Measurements from ENCODE around the gene CFAP46.

The CFAP46 gene

DNA sequence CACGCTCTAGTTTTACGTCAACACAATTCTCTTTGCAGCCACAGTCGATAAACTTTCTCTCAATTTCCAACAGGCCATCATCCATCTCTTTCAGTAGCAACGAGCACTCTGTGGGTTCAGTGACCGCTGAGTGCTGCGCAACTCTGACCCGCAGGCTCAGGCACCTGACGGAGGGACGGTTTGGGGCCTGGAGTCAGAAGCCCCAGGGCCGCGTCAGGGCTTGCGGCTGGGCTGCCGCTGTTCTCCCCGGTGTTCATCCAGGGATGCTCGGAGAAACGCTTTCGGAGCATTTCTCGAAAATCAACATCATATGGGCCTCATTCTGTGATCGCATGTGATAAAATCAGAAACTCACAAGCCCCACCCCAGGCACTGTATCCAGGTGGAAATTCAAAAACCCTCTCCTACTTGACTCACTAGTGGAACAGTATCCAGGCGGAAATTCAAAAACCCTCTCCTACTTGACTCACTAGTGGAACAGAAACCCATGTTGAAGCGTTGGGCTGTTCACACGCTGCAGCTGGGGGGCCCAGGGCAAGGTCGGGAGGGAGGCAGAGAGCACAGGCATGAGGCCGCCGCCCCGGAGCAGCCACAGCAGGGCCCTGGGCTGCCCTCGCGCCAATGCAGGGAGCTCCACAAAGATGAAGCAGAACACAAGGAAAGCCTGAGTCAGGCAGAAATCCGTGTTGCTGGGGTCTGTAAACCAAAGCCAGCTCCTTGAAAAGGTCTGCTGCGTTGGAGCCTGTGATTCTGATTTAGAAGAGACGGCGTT, 83.1 kb downstream of the CFAP46 start:
- H4K20me1 ChIP-seq (ENCODE audit: low read depth, low read length): no peaks in the 10 kb centered on the region
- H2AFZ ChIP-seq (ENCODE audit: low read depth, low read length, severe bottlenecking): no peak overlapping the region
- no peaks in the 10 kb centered on the region for H3K9me3 ChIP-seq (ENCODE audit: insufficient read depth, low read length)
- H3F3A ChIP-seq (ENCODE audit: insufficient read depth): no peaks in the 10 kb centered on the region
- TF ChIP-seq, protein P1, sequence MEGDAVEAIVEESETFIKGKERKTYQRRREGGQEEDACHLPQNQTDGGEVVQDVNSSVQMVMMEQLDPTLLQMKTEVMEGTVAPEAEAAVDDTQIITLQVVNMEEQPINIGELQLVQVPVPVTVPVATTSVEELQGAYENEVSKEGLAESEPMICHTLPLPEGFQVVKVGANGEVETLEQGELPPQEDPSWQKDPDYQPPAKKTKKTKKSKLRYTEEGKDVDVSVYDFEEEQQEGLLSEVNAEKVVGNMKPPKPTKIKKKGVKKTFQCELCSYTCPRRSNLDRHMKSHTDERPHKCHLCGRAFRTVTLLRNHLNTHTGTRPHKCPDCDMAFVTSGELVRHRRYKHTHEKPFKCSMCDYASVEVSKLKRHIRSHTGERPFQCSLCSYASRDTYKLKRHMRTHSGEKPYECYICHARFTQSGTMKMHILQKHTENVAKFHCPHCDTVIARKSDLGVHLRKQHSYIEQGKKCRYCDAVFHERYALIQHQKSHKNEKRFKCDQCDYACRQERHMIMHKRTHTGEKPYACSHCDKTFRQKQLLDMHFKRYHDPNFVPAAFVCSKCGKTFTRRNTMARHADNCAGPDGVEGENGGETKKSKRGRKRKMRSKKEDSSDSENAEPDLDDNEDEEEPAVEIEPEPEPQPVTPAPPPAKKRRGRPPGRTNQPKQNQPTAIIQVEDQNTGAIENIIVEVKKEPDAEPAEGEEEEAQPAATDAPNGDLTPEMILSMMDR (IDR thresholded peaks at IDR 0.05; ENCODE audit: insufficient read depth, low read length, poor library complexity, severe bottlenecking): no peak
- TF ChIP-seq EZH2phosphoT487 (conservative IDR thresholded peaks at IDR 0.05; ENCODE audit: low read length): no peak
- H3K4me3 ChIP-seq (ENCODE audit: insufficient read depth, low read length, poor library complexity, severe bottlenecking): no peak overlapping the region
- no peaks in the 10 kb centered on the region for H3K36me3 ChIP-seq (ENCODE audit: low read length)
- no peak overlapping the region for H3K4me2 ChIP-seq (ENCODE audit: low read depth, low read length, poor library complexity, severe bottlenecking)
- no peaks in the 10 kb centered on the region for H3K27me3 ChIP-seq (ENCODE audit: low read length)
- no peak overlapping the region for H3K27ac ChIP-seq (ENCODE audit: low read depth, low read length)
- H3K79me2 ChIP-seq (ENCODE audit: insufficient read depth, low read length): no peaks in the 10 kb centered on the region
- H3K9ac ChIP-seq (ENCODE audit: low read length): no peak overlapping the region
- H3K9me2 ChIP-seq (replicated peaks; ENCODE audit: insufficient read depth, low read length): no peaks in the 10 kb centered on the region

DNA sequence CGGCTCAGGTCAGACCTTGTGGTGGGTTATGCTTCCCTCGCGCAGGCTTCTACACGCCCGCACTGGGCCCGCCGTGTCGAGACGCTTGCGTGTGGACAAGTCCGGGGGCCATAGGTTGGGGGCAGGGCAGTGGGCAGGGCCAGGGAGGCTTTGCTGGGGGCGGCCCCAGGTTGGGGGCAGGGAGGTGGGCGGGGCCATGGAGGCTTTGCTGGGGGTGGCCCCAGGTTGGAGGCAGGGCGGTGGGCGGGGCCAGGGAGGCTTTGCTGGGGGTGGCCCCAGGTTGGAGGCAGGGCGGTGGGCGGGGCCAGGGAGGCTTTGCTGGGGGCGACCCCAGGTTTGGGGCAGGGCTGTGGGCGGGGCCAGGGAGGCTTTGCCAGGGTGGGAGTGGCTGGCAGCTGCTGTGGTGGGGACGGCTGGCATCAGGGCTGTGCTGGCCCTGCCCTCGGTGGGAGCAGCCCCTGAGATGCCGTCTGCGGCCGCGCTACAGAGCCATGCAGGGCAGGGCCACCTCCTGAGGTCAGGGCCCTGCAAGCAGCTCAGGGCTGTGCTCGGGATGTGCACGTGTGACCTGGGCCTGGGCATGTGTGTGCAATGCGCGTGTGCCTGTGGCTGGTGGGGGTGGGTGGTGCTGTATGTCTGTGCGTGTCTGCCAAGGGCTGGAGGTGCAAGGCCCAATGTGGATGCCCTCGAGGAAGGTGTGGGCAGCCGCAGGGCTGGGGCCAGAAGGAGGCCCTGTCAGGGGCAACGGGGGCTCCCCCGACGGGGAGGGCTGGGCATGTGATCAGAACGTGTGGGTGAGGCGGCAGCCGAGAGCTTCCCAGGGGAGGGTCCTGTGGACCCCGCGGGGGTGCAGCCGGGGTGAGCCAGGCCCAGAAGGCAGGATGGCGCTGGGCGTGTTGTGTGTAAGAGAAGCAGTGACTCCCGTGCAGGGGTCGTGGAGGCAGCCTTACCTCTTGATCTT, 84.0 kb downstream of the CFAP46 start:
- no peak overlapping the region for H3K4me2 ChIP-seq (ENCODE audit: low read depth, low read length, poor library complexity, severe bottlenecking)
- no peak overlapping the region for H2AFZ ChIP-seq (ENCODE audit: low read depth, low read length, severe bottlenecking)
- no peak overlapping the region for H3K9ac ChIP-seq (ENCODE audit: low read length)
- H3K9me2 ChIP-seq (replicated peaks; ENCODE audit: insufficient read depth, low read length): no peaks in the 10 kb centered on the region
- TF ChIP-seq, protein P1 (IDR thresholded peaks at IDR 0.05; ENCODE audit: insufficient read depth, low read length, poor library complexity, severe bottlenecking): no peak
- TF ChIP-seq EZH2phosphoT487 (conservative IDR thresholded peaks at IDR 0.05; ENCODE audit: low read length): no peak
- H3K79me2 ChIP-seq (ENCODE audit: insufficient read depth, low read length): no peaks in the 10 kb centered on the region
- no peaks in the 10 kb centered on the region for H3K27me3 ChIP-seq (ENCODE audit: low read length)
- H3K4me3 ChIP-seq (ENCODE audit: insufficient read depth, low read length, poor library complexity, severe bottlenecking): no peak overlapping the region
- H4K20me1 ChIP-seq (ENCODE audit: low read depth, low read length): no peaks in the 10 kb centered on the region
- no peak overlapping the region for H3K27ac ChIP-seq (ENCODE audit: low read depth, low read length)
- H3F3A ChIP-seq (ENCODE audit: insufficient read depth): no peaks in the 10 kb centered on the region
- H3K36me3 ChIP-seq (ENCODE audit: low read length): no peaks in the 10 kb centered on the region
- no peaks in the 10 kb centered on the region for H3K9me3 ChIP-seq (ENCODE audit: insufficient read depth, low read length)

DNA sequence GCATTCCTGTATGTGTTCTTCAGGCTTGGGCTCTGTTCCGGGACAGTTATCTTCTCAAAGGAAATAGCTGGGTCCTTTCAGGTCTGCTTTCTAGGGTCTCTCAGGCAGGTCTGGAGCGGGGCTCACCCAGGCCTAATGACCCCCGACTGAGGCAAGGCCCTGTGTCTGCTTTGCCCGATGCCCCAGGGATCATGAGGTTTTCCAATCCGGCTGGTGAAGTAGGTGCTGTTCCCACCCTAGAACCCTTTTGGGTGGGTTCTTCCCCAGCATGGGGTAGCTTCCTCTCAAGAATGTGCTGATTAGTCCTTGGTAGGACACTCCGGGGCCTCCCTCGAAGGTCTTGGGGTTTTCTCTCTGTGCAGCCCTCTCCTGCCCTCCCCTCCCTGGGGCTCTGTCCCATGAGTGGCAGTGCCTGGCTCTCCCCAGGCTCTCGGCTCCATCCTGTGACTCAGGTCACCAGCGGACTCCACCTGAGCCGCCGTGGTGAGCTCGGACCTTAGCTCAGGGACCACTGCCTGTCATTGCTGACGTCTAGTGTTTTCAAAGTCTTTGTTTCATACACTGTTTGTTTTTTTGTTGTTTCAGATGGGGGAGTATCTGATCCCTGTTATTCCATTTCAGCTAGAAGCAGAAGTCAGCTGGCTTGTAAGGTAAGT, 85.4 kb downstream of the CFAP46 start:
- Histone ChIP-seq H3K4me2 (ENCODE audit: low read depth, low read length, poor library complexity, severe bottlenecking) (no peak overlapping the region), H3K27ac (ENCODE audit: low read depth, low read length) (no peak overlapping the region), H3K9ac (ENCODE audit: low read length) (no peak overlapping the region), H4K20me1 (ENCODE audit: low read depth, low read length) (no peaks in the 10 kb centered on the region), H3K9me2 (replicated peaks; ENCODE audit: insufficient read depth, low read length) (no peaks in the 10 kb centered on the region), H3K79me2 (ENCODE audit: insufficient read depth, low read length) (no peaks in the 10 kb centered on the region), H3F3A (ENCODE audit: insufficient read depth) (no peaks in the 10 kb centered on the region), H3K36me3 (ENCODE audit: low read length) (no peaks in the 10 kb centered on the region), H3K4me3 (ENCODE audit: insufficient read depth, low read length, poor library complexity, severe bottlenecking) (no peak overlapping the region), H3K9me3 (ENCODE audit: insufficient read depth, low read length) (no peaks in the 10 kb centered on the region), H2AFZ (ENCODE audit: low read depth, low read length, severe bottlenecking) (no peak overlapping the region), H3K27me3 (ENCODE audit: low read length) (no peaks in the 10 kb centered on the region)
- TF ChIP-seq, protein P1 (IDR thresholded peaks at IDR 0.05; ENCODE audit: insufficient read depth, low read length, poor library complexity, severe bottlenecking): no peak
- TF ChIP-seq EZH2phosphoT487 (conservative IDR thresholded peaks at IDR 0.05; ENCODE audit: low read length): no peak

Data from SU-DHL-6 (cell line).